ENCODE results near the gene EXOC1L. TPM values are rescaled to one million over a fixed set of nuclear protein-coding genes. Genes with fewer than 3 reads are reported as not detected.

The EXOC1L gene
- total RNA-seq, 1 experiment from 2014 or later = not detected

GRCh38 chr4:55874831-55875230 lies 55.2 kb downstream of the EXOC1L start:
- no peak for TF ChIP-seq POLR2AphosphoS5 (IDR thresholded peaks at IDR 0.05; ENCODE audit: low read depth, low read length)
- no peak for TF ChIP-seq TCF7L2 (IDR thresholded peaks at IDR 0.05; ENCODE audit: low read depth, low read length)
- no peak for TF ChIP-seq CTCF (IDR thresholded peaks at IDR 0.05)
- TF ChIP-seq SIN3A (IDR thresholded peaks at IDR 0.05; ENCODE audit: borderline replicate concordance, insufficient read depth, low read depth, low read length) = no peak
- no peak for TF ChIP-seq REST (IDR thresholded peaks at IDR 0.05; ENCODE audit: insufficient read depth in 1 of 2, low read depth in 2 of 2, low read length in 1 of 2)
- Histone ChIP-seq H3K9me3 (ENCODE audit: control insufficient read depth, insufficient read depth, low read depth, low read length) (no peaks in the 10 kb centered on the region), H3K27ac (ENCODE audit: low read length) (no peak overlapping the region), H3K27me3 (ENCODE audit: control insufficient read depth, insufficient read depth, low read length) (no peaks in the 10 kb centered on the region), H3K4me3 (ENCODE audit: low read depth in 2 of 2, low read length in 2 of 2) (no peak overlapping the region), H3K4me1 (ENCODE audit: control insufficient read depth, insufficient read depth, low read length) (no peaks in the 10 kb centered on the region), H3K36me3 (ENCODE audit: control insufficient read depth, insufficient read depth, low read length) (peaks cover 21% of the 10 kb centered on the region)
- BruUV-seq (replicated peaks) = no TSS peak
- intact Hi-C loops (cut with micrococcal nuclease; ENCODE audit: unreplicated experiment) (no loop called here), in situ Hi-C loops (cut with HindIII; ENCODE audit: low pct_unique_long_range_greater_than_20kb, low sequenced_read_pairs) (no loop called here)
- ATAC-seq (no peak), DNase-seq (ENCODE audit: low read depth, low spot score) (no peak)
- CTCF ChIA-PET = no interaction called here
- POLR2A ChIA-PET = no interaction called here

- Histone ChIP-seq H3K27me3 (ENCODE audit: control insufficient read depth, insufficient read depth, low read length) (no peaks in the 10 kb centered on the region), H3K9me3 (ENCODE audit: control insufficient read depth, insufficient read depth, low read depth, low read length) (no peaks in the 10 kb centered on the region), H3K4me1 (ENCODE audit: control insufficient read depth, insufficient read depth, low read length) (no peaks in the 10 kb centered on the region), H3K36me3 (ENCODE audit: control insufficient read depth, insufficient read depth, low read length) (peaks cover 17% of the 10 kb centered on the region), H3K4me3 (ENCODE audit: low read depth in 2 of 2, low read length in 2 of 2) (no peak overlapping the region), H3K27ac (ENCODE audit: low read length) (no peak overlapping the region)
- no TSS peak for BruUV-seq (replicated peaks)
- no peak for TF ChIP-seq CTCF (IDR thresholded peaks at IDR 0.05)
- TF ChIP-seq REST (IDR thresholded peaks at IDR 0.05; ENCODE audit: insufficient read depth in 1 of 2, low read depth in 2 of 2, low read length in 1 of 2) = no peak
- TF ChIP-seq SIN3A (IDR thresholded peaks at IDR 0.05; ENCODE audit: borderline replicate concordance, insufficient read depth, low read depth, low read length) = no peak
- no peak for TF ChIP-seq TCF7L2 (IDR thresholded peaks at IDR 0.05; ENCODE audit: low read depth, low read length)
- TF ChIP-seq POLR2AphosphoS5 (IDR thresholded peaks at IDR 0.05; ENCODE audit: low read depth, low read length) = no peak
- no peak for ATAC-seq
- in situ Hi-C loops (cut with HindIII; ENCODE audit: low pct_unique_long_range_greater_than_20kb, low sequenced_read_pairs) = no loop called here
- intact Hi-C loops (cut with micrococcal nuclease; ENCODE audit: unreplicated experiment) = no loop called here
- ChIA-PET CTCF (no interaction called here), POLR2A (interaction anchor here (0.6 kb wide), 1 partner anchor 330 kb away, joined by 3 read pairs; no protein-coding TSS in a partner anchor)
- no peak for DNase-seq (ENCODE audit: low read depth, low spot score)
Measured at GRCh38 chr4:55876387-55876786, 56.8 kb downstream of the EXOC1L start.

Data from Panc1 (cell line).